ENCODE results near the gene NRM.
"Not testable (repeated sequence)": the region's sequence is repeated elsewhere in the genome, so short reads cannot be mapped to it uniquely, and the experiment has no call there.

The NRM gene

GRCh38 chr6:30690403-30691207 lies at the start of gene NRM:
Gene NRM, minus strand, starts transcription at chr6:30690984. Its CDS starts 10 bp downstream, at chr6:30690974.
- DNase-seq: peak; percentile 75

- DNase-seq: no peak
Observed at GRCh38 chr6:30740540-30740870, 49.7 kb upstream of the NRM start.

GRCh38 chr6:30738532-30738931 lies 47.7 kb upstream of the NRM start:
- DNase-seq: no peak

DNA sequence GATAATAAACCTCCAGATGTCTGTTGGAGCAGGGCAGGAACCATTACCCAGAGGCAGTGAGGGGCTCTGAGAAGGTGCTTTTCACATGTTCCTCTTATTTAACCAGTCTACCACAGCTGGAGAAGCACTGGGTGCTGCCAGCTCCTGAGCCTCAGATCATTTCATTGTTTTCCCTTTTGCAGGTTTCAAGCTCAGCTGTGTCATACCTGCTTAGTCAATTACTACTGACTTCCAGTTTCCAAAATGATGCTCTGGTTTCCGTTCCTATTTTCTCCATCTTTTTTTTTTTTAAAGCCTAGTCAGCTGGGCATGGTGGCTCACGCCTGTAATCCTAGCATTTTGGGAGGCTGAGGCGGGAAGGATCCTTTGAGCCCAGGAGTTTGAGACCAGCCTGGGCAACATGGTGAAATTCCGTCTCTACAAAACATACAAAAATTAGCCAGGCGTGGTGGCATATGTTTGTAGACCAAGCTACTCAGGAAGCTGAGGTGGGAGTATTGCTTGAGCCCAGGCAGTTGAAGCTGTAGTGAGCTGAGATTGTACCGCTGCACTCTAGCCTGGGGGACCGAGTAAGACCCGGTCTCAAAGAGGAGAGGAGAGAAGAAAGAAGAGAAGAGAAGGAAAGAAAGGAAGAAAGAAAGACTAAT lies 45.0 kb upstream of the NRM start:
- no peak for DNase-seq

- no peak for DNase-seq
Observed at GRCh38 chr6:30732237-30732943, 41.6 kb upstream of the NRM start.

DNA sequence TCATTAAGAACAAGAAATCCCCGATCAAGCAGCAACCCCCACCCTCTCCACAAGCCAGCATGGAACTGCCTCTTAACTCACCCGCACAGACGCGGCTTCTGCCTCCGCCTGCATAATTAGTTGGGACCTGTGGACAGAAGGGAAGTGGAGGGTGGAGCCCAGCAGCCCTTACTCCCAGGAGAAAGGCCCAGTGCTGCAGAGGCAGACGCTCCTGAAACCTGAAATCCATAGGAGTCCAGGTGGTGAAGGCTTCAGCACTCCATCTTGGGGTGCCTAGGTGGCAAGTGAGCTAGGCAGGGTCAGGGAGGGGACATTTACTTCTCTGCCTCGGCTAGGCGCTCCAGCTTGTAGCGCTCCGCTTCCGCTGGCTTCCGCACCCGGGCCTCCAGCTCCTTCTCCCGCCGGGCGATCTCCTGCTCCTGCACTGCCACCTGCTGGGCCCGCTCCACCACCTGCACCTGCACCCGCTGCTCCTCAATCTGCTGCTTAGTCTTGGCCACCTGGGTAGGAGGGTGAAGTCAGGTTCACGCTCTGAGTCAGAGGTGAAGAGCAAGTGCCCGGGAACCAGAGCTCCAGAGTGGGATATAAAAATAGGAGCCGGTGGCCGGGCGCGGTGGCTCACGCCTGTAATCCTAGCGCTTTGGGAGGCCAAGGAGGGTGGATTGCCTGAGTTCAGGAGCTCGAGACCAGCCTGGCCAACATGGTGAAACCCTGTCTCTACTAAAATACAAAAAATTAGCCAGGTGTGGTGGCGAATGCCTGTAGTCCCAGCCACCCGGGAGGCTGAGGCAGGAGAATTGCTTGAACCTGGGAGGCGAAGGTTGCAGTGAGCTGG lies 40.0 kb upstream of the NRM start:
- DNase-seq: peak; percentile 43

DNA sequence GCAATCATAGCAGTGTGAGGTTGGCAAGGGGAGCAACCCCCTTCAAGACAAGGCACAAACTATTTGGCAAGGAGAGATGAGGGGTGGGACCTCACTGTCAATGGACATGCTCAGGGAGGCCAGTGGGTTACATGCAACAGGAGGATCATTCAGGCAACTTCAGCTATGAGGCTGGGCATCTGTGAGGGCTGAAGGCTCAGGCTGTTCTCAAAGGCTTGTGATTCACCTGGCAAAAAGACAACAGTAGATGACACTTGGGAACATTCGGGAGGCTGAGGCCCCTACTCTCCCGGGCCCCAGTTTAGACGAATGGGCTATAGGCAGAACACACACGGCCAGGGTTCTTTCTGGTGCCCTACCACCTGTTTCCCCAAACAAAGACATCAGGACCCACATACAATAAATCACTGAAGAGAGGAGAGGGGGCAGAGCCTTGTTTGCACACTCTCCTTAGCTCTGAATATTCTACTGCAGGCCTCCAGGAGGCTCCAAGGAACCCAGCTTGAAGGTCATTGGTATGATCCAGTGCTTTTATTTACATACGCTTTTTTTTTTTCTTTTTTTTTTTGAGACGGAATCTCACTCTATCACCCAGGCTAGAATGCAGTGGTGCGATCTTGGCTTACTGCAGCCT lies 37.3 kb upstream of the NRM start:
- no peak for DNase-seq

DNA sequence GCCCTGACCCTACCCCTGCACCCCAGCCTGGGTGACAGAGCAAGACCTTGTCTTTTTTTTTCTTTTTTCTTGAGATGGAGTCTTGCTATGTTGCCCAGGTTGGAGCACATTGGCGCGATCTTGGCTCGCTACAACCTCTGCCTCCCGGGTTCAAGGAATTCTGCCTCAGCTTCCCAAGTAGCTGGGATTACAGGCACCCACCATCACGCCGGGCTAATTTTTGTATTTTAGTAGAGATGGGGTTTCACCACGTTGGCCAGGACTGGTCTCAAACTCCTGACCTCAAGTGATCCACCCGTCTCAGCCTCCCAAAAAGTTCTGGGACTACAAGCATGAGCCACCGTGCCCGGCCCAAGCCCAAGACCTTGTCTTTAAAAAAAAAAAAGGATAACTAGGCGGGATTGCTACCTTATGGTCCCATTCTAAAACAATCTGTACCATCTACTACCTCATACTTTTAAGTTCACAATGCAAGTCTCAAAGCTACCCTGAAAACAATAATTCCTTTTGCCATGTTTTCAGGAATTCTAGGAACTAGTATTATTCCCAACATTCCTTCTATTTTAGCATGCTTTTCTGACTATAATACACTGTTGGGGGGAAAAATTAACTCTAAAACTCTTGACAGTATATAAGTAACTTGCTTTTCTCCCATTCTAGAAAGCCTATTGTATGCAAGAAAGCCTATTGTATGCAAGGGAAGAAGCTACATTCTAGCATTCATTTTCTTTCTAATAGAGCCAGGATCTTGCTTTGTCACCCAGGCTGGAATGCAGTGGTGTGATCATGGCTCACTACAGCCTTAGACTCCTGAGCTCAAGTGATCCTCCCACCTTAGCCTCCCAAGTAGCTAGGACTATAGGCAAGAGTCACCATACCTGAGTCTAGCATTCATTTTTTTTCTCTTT lies 36.0 kb upstream of the NRM start:
- no peak for DNase-seq

DNA sequence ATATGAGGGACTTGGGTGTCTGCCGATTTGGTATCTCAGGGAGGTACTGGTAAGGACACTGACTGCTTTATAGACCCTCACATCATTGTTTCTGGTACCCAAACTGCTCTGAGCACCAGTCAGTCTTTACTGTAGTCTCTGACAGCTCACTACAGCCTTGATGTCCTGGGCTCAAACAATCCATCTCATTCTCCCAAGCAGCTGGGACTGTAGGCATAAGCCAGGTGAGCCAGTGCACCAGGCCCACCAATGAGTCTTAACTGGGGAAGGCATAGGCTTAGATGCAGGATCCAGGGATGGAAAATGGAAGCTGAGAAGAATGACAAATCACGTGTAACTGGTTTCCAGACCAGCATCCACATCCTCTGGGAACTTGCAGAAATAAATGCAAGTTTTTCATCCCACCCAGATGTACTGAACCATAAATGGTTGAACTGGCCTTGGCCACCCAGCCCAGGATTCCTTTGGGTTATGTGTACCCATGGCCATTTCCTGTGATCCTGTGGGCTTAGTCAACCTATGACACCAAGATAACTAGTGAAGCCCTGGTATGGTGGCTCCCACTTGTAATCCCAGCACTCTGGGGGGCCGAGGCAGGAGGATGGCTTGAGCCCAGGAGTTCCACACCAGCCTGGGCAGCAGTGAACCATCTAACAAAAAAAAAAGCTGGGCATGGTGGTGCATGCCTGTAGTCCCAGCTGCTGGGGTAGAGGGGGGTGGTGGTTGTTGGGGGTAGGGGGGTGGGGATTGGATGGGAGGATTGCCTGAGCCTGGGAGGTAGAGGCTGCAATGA lies 35.1 kb upstream of the NRM start:
- DNase-seq: no peak

DNA sequence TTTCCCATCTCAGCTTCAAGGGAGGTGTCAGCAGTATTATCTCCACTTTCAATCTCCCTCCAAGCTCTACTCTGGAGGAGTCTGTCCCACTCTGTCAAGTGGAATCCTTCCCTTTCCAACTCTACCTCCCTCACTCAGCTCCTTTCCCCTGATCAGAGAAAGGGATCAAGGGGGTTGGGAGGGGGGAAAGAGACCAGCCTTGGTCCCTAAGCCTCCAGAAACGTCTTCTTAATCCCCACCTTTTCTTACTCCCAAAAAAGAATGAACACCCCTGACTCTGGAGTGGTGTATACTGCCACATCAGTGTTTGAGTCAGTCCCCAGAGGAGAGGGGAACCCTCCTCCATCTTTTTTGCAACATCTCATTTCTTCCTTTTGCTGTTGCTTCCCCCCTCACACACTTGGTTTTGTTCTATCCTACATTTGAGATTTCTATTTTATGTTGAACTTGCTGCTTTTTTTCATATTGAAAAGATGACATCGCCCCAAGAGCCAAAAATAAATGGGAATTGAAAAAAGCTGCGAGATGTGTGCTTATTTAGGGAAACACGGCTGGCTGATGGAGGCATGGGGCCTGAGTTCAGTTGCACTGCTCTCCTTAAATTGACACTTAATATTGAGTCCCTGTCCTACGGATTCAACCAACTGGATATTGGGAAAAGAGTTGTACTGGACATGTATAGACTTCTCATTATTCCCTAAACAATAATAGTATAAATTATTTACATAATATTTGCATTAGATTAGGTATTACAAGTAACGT lies 34.3 kb upstream of the NRM start:
- no peak for DNase-seq

DNA sequence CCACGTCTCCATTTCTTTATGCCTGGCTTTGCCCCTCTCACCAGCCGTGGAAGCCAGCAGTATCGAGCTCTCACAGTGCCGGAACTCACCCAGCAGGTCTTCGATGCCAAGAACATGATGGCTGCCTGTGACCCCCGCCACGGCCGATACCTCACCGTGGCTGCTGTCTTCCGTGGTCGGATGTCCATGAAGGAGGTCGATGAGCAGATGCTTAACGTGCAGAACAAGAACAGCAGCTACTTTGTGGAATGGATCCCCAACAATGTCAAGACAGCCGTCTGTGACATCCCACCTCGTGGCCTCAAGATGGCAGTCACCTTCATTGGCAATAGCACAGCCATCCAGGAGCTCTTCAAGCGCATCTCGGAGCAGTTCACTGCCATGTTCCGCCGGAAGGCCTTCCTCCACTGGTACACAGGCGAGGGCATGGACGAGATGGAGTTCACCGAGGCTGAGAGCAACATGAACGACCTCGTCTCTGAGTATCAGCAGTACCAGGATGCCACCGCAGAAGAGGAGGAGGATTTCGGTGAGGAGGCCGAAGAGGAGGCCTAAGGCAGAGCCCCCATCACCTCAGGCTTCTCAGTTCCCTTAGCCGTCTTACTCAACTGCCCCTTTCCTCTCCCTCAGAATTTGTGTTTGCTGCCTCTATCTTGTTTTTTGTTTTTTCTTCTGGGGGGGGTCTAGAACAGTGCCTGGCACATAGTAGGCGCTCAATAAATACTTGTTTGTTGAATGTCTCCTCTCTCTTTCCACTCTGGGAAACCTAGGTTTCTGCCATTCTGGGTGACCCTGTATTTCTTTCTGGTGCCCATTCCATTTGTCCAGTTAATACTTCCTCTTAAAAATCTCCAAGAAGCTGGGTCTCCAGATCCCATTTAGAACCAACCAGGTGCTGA lies 33.3 kb upstream of the NRM start:
- DNase-seq: not testable (repeated sequence)

DNA sequence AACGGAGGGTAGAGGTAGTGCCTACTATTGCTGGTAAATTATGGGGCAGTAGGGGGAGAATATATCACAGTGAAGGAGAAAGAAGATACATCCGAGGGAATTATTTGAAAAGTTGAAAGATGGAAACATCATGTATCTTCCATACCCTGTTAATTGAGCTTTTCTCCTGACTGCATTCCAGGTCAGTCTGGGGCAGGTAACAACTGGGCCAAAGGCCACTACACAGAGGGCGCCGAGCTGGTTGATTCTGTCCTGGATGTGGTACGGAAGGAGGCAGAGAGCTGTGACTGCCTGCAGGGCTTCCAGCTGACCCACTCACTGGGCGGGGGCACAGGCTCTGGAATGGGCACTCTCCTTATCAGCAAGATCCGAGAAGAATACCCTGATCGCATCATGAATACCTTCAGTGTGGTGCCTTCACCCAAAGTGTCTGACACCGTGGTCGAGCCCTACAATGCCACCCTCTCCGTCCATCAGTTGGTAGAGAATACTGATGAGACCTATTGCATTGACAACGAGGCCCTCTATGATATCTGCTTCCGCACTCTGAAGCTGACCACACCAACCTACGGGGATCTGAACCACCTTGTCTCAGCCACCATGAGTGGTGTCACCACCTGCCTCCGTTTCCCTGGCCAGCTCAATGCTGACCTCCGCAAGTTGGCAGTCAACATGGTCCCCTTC lies 32.5 kb upstream of the NRM start:
- DNase-seq: not testable (repeated sequence)

GRCh38 chr6:30722280-30723112 lies 31.7 kb upstream of the NRM start:
- DNase-seq: peak; percentile 39

DNA sequence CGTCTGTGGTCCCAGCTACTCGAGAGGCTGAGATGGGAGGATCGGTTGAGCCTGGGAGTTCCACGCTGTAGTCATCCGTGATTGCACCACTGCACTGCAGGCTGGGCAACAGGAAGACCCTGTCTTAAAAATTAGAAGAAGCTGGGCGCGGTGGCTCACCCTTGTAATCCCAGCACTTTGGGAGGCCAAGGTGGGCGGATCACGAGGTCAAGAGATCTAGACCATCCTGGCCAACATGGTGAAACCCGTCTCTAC lies 31.2 kb upstream of the NRM start:
- not testable (repeated sequence) for DNase-seq

DNA sequence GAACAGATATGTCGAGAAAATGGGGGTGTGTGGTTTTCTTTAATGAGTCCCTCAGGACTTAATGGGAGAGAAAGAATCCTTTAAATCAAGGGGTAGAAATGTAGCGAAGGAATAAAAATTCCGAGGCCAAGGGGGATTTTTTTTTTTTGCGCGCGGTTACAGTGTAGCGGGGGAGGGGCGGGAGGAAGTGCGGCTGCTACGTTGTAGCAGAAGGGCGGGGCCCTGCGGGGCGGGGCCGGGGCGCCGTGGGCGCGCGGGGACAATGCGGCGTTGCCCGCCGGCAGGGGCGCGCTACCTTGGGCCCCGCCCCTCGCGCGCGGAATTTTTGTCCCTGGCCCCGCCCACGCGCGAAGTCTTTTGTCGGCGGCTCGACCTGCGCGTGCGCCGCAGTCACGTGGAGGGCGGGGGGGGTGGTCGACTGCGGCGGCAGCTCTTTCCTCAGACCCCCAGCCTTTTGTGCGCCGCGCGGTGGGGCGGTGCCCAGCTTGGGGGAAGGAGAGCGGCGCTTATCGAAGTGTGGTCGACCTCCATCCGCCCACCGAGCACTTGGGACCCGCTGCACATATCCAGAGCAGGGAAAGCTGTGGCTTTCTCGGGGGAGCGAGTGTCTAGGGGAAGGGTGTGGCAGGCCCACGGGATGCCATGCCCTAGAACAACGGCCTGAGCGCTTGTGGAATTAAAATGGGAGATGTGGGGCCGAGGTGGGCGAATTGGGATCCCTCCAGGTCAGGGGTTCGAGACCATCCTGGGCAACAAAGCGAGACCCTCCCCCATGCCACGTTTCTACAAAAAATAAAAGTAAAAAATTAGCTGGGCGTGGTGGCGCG lies 30.6 kb upstream of the NRM start:
- peak; percentile 57 for DNase-seq

GRCh38 chr6:30720738-30721197 lies 30.0 kb upstream of the NRM start:
- DNase-seq: peak; percentile 37

All from GF-D8 (cell line).